Astrocyte (in vitro differentiated cells and primary cell): Measurements from ENCODE around the gene ZRANB2. TPM values are rescaled to one million over a fixed set of nuclear protein-coding genes. Genes with fewer than 3 reads are reported as not detected.

Source experiments
- DNase-seq: peaks from one replicate; pipeline ENCODE4 v3.0.0-alpha.2; 2010; ENCODE audit warnings: low read depth
- FAIRE-seq: peaks from 2 replicates; lab custom pipeline; 2011; peaks lifted over from hg19 to GRCh38; lab: Jason Lieb, UNC
- H2AFZ ChIP-seq: 2 replicates; pipeline ENCODE4 v1.6.0; 2012; ENCODE audit warnings: low read depth, low read length, inconsistent platforms
- H3K27ac ChIP-seq: 2 replicates; pipeline ENCODE4 v1.5.1; 2011; ENCODE audit warnings: low read depth, low read length, inconsistent platforms
- H3K27me3 ChIP-seq: 2 replicates; pipeline ENCODE4 v1.6.0; 2011; ENCODE audit warnings: low read length, inconsistent platforms; ENCODE audit not compliant: insufficient read depth
- H3K36me3 ChIP-seq: 2 replicates; pipeline ENCODE4 v1.5.1; 2011; ENCODE audit warnings: low read length, inconsistent platforms; ENCODE audit not compliant: insufficient read depth
- H3K4me1 ChIP-seq: 2 replicates; pipeline ENCODE4 v1.5.1; 2011; ENCODE audit warnings: low read length, inconsistent platforms; ENCODE audit not compliant: insufficient read depth
- H3K4me2 ChIP-seq: 2 replicates; pipeline ENCODE4 v1.6.0; 2012; ENCODE audit warnings: low read length, inconsistent platforms
- H3K4me3 ChIP-seq: 2 replicates; pipeline ENCODE4 v1.5.1; 2011; ENCODE audit warnings: low read depth, mild to moderate bottlenecking, low read length, inconsistent platforms; ENCODE audit not compliant: insufficient read depth
- H3K79me2 ChIP-seq: 2 replicates; pipeline ENCODE4 v1.6.0; 2012; ENCODE audit warnings: mild to moderate bottlenecking, low read length, inconsistent platforms; ENCODE audit not compliant: insufficient read depth
- H3K9ac ChIP-seq: 2 replicates; pipeline ENCODE4 v1.6.0; 2012; ENCODE audit warnings: mild to moderate bottlenecking, low read length, inconsistent platforms
- H3K9me3 ChIP-seq: 2 replicates; pipeline ENCODE4 v1.5.1; 2012; ENCODE audit warnings: low read depth, mild to moderate bottlenecking, low read length, inconsistent platforms; ENCODE audit not compliant: insufficient read depth
- H4K20me1 ChIP-seq: 2 replicates; pipeline ENCODE4 v1.6.0; 2012; ENCODE audit warnings: low read length, inconsistent platforms; ENCODE audit not compliant: insufficient read depth
- H3K27ac Mint-ChIP-seq: one replicate; pipeline ENCODE4 v1.8.0; 2021; ENCODE audit warnings: mild to moderate bottlenecking, mixed read lengths; ENCODE audit not compliant: unreplicated experiment
- H3K27me3 Mint-ChIP-seq: one replicate; pipeline ENCODE4 v1.8.0; 2021; ENCODE audit warnings: low read depth, mixed read lengths; ENCODE audit not compliant: unreplicated experiment
- H3K36me3 Mint-ChIP-seq: one replicate; pipeline ENCODE4 v1.8.0; 2021; ENCODE audit warnings: low read depth, mixed read lengths; ENCODE audit not compliant: unreplicated experiment
- H3K4me1 Mint-ChIP-seq: one replicate; pipeline ENCODE4 v1.8.0; 2021; ENCODE audit warnings: low read depth, mixed read lengths; ENCODE audit not compliant: unreplicated experiment
- H3K4me3 Mint-ChIP-seq: one replicate; pipeline ENCODE4 v1.8.0; 2021; ENCODE audit warnings: mild to moderate bottlenecking, moderate library complexity, mixed read lengths; ENCODE audit not compliant: unreplicated experiment
- H3K9me3 Mint-ChIP-seq: one replicate; pipeline ENCODE4 v1.8.0; 2021; ENCODE audit warnings: mild to moderate bottlenecking, mixed read lengths; ENCODE audit not compliant: unreplicated experiment
- EZH2 ChIP-seq: IDR thresholded peaks from 2 replicates; pipeline ENCODE4 v1.6.1; 2012; ENCODE audit warnings: mild to moderate bottlenecking, low read length, inconsistent platforms; ENCODE audit not compliant: insufficient read depth
- microRNA-seq: library from miRNA; unstranded; fragments of <30 nt; microRNA quantifications from one replicate; pipeline ENCODE4 v1.2.0, GENCODE V29; 2020
- total RNA-seq: library from RNA; stranded (reverse); gene quantifications from 2 replicates; pipeline ENCODE4 v1.2.1, GENCODE V29; 2021
- TF ChIP-seq, protein P1 (sequence below): IDR thresholded peaks from 2 replicates; pipeline ENCODE4 v1.5.1; 2011; ENCODE audit warnings: low read depth, mild to moderate bottlenecking, inconsistent platforms, low read length, moderate library complexity; ENCODE audit not compliant: insufficient read depth

The ZRANB2 gene
- total RNA-seq, 1 donor from 2014 or later = 97.0 TPM

GRCh38 chr1:71015745-71016144 is 65.1 kb downstream of the ZRANB2 start:
- no peaks in the 10 kb centered on the region for H3K4me1 ChIP-seq

GRCh38 chr1:71014178-71014579 is 66.7 kb downstream of the ZRANB2 start:
- Mint-ChIP-seq H3K4me1 (peaks cover 8% of the 10 kb centered on the region), H3K4me3 (no peak overlapping the region), H3K9me3 (peaks cover 2% of the 10 kb centered on the region), H3K27ac (no peak overlapping the region), H3K36me3 (no peaks in the 10 kb centered on the region), H3K27me3 (no peaks in the 10 kb centered on the region)
- FAIRE-seq (no peak), DNase-seq (peak; percentile 25)
- Histone ChIP-seq H3K4me3 (no peak overlapping the region), H3K79me2 (no peaks in the 10 kb centered on the region), H3K27me3 (no peaks in the 10 kb centered on the region), H3K4me2 (no peak overlapping the region), H3K4me1 (no peaks in the 10 kb centered on the region), H4K20me1 (no peaks in the 10 kb centered on the region), H3K9me3 (no peaks in the 10 kb centered on the region), H2AFZ (no peak overlapping the region), H3K36me3 (no peaks in the 10 kb centered on the region), H3K9ac (no peak overlapping the region), H3K27ac (no peak overlapping the region)
- TF ChIP-seq, protein P1, sequence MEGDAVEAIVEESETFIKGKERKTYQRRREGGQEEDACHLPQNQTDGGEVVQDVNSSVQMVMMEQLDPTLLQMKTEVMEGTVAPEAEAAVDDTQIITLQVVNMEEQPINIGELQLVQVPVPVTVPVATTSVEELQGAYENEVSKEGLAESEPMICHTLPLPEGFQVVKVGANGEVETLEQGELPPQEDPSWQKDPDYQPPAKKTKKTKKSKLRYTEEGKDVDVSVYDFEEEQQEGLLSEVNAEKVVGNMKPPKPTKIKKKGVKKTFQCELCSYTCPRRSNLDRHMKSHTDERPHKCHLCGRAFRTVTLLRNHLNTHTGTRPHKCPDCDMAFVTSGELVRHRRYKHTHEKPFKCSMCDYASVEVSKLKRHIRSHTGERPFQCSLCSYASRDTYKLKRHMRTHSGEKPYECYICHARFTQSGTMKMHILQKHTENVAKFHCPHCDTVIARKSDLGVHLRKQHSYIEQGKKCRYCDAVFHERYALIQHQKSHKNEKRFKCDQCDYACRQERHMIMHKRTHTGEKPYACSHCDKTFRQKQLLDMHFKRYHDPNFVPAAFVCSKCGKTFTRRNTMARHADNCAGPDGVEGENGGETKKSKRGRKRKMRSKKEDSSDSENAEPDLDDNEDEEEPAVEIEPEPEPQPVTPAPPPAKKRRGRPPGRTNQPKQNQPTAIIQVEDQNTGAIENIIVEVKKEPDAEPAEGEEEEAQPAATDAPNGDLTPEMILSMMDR = no peak
- no peak for TF ChIP-seq EZH2

More at GRCh38 chr1:71015745-71016144, 65.1 kb downstream of the ZRANB2 start:
- Mint-ChIP-seq H3K9me3 (peaks cover 2% of the 10 kb centered on the region), H3K36me3 (no peaks in the 10 kb centered on the region), H3K4me3 (no peak overlapping the region), H3K27me3 (no peaks in the 10 kb centered on the region), H3K4me1 (peaks cover 8% of the 10 kb centered on the region), H3K27ac (no peak overlapping the region)
- Histone ChIP-seq H3K9ac (no peak overlapping the region), H3K4me3 (no peak overlapping the region), H2AFZ (no peak overlapping the region), H3K27me3 (no peaks in the 10 kb centered on the region), H3K36me3 (no peaks in the 10 kb centered on the region), H3K27ac (no peak overlapping the region), H3K9me3 (no peaks in the 10 kb centered on the region), H4K20me1 (no peaks in the 10 kb centered on the region), H3K79me2 (no peaks in the 10 kb centered on the region), H3K4me2 (no peak overlapping the region)
- DNase-seq (no peak), FAIRE-seq (no peak)
- TF ChIP-seq EZH2 = no peak

Small RNA genes within 50 kb of the gene (microRNA-seq; reads per million reads assigned to microRNA genes)
- 1,027 reads per million, percentile 82 among the genes with 10 or more reads in this experiment for gene MIR186

Other genes with a start within 250 kb of the ZRANB2 start
- 0.64 and 1.1 TPM in 2 replicates for gene PTGER3, start 33.2 kb downstream of the ZRANB2 start, total RNA-seq